ENCODE measurements around the gene FXR1.

Gene FXR1

DNA sequence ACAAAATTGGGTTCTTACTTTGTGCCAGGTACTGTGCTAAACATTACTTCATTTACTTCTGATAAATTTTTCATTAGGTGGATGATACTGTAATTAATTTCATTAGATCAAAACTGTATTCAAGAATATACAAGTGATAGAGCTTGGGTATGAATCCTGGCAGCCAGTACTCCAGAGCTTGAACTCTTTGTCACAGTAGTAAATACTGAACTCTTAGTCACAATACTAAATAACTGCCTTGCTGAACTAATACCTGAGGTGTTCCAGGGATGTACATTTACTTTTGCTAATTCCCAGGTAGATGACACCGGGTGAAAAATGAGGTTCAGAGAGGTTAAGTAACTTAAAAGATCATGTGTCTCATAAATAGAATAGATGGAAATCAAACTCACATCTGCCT, 20.3 kb downstream of the FXR1 start:
- DNase-seq (ENCODE audit: extremely low read depth, low read depth) = no peak
- TF ChIP-seq, protein P1, sequence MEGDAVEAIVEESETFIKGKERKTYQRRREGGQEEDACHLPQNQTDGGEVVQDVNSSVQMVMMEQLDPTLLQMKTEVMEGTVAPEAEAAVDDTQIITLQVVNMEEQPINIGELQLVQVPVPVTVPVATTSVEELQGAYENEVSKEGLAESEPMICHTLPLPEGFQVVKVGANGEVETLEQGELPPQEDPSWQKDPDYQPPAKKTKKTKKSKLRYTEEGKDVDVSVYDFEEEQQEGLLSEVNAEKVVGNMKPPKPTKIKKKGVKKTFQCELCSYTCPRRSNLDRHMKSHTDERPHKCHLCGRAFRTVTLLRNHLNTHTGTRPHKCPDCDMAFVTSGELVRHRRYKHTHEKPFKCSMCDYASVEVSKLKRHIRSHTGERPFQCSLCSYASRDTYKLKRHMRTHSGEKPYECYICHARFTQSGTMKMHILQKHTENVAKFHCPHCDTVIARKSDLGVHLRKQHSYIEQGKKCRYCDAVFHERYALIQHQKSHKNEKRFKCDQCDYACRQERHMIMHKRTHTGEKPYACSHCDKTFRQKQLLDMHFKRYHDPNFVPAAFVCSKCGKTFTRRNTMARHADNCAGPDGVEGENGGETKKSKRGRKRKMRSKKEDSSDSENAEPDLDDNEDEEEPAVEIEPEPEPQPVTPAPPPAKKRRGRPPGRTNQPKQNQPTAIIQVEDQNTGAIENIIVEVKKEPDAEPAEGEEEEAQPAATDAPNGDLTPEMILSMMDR (IDR thresholded peaks at IDR 0.05; ENCODE audit: low read depth, low read length, missing control alignments) = no peak
- no peak overlapping the region for H3K4me3 ChIP-seq (replicated peaks; ENCODE audit: low read depth, low read length)

DNA sequence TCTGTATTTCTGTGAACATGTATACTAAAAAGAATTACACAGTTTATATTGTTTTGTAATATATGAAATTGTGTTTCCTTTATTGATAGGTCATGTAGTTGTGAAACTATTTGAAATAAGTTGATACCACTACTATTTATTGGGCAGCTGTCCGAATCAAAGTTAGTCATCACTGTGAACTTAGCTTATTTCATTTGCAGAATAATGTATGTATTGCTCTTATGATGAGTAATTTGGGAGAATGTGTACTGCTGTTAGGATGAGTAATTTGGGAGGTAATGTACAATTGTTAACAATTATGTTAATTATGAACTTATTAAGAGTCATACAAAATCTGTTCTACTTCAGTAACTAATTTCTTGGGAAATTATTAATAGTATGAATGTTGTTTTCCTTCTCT, 22.2 kb downstream of the FXR1 start:
- no peak for DNase-seq (ENCODE audit: extremely low read depth, low read depth)
- TF ChIP-seq, protein P1 (IDR thresholded peaks at IDR 0.05; ENCODE audit: low read depth, low read length, missing control alignments) = no peak
- no peak overlapping the region for H3K4me3 ChIP-seq (replicated peaks; ENCODE audit: low read depth, low read length)

DNA sequence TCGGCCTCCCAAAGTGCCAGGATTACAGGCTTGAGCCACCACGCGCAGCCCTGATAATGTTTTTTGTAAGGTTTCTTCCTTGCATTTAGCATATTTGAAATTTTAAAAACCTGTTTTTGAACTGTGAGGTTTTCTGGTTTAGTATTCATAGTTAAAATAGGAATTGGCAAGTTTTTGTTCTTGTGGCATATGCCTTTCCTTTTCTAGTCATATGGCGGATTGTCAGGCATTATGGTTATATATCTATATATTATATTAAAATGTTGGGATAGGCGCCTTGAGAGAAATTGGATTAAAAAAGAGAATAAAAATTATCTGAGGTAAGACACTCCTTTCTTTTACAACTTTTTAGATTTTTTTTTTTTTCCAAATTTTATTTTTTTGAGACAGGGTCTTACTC, 28.4 kb downstream of the FXR1 start:
- no peak for DNase-seq (ENCODE audit: extremely low read depth, low read depth)
- H3K4me3 ChIP-seq (replicated peaks; ENCODE audit: low read depth, low read length) = no peak overlapping the region
- TF ChIP-seq, protein P1 (IDR thresholded peaks at IDR 0.05; ENCODE audit: low read depth, low read length, missing control alignments) = no peak

DNA sequence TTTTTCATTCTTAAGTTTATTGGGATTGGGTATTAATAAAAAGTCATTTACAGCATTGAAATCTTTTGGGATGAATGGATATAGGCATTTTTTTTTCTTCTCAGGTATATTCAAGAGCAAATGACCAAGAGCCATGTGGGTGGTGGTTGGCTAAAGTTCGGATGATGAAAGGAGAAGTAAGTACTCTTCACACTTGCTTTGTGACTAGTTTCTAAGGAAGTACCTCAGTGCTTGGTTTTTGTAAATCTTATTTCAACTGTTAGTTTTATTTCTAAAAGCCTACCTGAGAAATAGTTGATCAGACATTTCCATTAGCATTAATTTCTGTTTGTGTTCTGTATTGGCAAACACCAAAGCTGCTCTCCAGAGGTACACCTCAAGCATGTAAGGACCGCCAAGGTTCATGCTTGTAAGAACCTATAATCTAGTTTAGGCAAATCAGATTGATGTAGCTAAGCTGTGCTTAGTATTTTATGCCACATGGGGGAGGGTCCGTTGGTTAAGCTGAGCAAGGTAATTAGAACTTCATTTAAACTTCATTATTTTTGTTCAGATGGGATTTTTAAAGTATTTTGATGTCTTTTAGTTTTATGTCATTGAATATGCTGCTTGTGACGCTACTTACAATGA, 35.4 kb downstream of the FXR1 start:
- DNase-seq (ENCODE audit: extremely low read depth, low read depth) = no peak
- TF ChIP-seq, protein P1 (IDR thresholded peaks at IDR 0.05; ENCODE audit: low read depth, low read length, missing control alignments) = no peak
- no peak overlapping the region for H3K4me3 ChIP-seq (replicated peaks; ENCODE audit: low read depth, low read length)

DNA sequence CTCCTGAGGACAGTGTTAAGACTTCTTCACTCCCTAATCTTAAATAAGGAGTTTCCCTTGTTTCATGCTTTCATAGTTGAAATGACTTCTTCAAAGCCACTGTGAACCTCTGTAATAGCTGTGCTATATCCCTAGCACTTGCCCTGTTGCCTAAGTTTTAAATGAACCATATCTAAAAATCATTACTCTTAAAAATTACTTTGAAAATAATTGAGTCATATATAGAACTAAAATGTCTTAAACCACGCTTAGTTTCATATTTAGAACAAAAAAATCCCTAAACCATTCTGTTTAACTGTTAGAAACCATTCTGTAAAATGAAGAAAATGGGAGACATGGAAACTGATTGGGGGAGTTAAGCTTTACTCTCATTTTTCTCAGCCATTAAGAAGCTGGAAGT, 47.2 kb downstream of the FXR1 start:
- TF ChIP-seq, protein P1 (IDR thresholded peaks at IDR 0.05; ENCODE audit: low read depth, low read length, missing control alignments) = no peak
- no peak for DNase-seq (ENCODE audit: extremely low read depth, low read depth)
- H3K4me3 ChIP-seq (replicated peaks; ENCODE audit: low read depth, low read length) = no peak overlapping the region

DNA sequence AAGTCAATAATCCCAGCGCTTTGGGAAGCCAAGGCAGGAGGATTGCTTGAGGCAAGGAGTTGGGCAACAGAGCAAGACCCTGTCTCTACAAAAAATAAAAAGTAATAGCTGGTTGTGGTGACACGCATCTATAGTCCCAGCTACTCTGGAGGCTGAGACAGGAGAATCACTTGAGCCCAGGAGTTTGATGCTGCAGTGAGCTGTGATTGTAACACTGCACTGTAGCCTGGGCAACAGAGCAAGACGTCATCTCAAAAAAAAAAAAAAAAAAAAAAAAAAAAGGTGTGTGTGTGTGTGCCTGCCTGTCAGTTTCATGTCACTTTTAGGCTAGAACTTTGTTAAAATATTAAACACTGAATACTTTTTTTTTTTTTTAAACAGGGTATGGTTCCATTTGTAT, 48.6 kb downstream of the FXR1 start:
- TF ChIP-seq, protein P1 (IDR thresholded peaks at IDR 0.05; ENCODE audit: low read depth, low read length, missing control alignments) = no peak
- H3K4me3 ChIP-seq (replicated peaks; ENCODE audit: low read depth, low read length) = no peak overlapping the region
- no peak for DNase-seq (ENCODE audit: extremely low read depth, low read depth)

DNA sequence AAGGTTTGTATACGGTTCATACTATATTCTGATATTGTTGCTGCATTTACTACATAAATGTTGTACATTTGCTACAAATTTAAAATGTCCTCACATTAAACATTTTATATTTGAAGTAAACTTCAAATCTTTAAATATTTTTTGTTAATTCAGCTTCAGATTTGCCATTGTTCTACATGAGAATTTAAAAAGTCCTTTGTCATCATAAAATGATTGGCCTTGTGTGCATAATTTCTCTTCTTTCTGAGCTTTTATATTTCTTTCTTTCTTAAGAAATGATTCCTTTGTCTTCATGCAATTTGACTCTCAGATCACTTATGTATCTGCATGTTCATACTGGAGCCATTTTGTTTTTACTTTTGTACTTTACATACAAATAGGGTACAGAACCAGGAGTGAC, 49.1 kb downstream of the FXR1 start:
- H3K4me3 ChIP-seq (replicated peaks; ENCODE audit: low read depth, low read length) = no peak overlapping the region
- DNase-seq (ENCODE audit: extremely low read depth, low read depth) = no peak
- TF ChIP-seq, protein P1 (IDR thresholded peaks at IDR 0.05; ENCODE audit: low read depth, low read length, missing control alignments) = no peak

Data from HFF-Myc (cell line).